ENCODE results near the gene WDR6. TPM values are rescaled to one million over a fixed set of nuclear protein-coding genes. Genes with fewer than 3 reads are reported as not detected.

WDR6 gene
- total RNA-seq, 3 donors from 2014 or later (not counting 1 experiment from before 2014, with no cell fraction given): 113 to 167 (median 129) TPM

DNA sequence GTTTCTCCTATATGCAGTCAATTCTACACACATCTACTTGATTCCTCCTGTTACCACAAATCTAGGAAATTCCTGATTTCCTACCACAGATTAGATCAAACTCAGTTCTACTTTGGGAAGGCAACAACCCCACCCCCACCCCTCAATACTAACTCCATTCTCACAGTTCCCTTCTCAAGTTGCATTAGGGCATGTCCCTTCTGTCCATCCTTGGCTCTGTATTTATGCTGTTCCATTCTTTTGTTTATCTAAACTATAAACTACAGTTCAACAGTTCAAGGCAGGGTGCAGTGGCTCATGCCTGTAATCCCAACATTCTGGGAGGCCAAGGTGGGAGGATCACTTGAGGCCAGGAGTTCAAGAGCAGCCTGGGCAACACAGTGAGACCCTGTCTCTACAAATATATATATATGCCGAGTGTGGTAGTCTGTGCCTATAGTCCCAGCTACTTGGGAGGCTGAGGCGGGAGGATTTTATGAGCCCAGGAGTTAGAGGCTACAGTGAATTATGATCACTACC, 47.2 kb downstream of the WDR6 start:
- Mint-ChIP-seq H3K27ac (peak overlapping the region; percentile 36 to 42), H3K27me3 (ENCODE audit: low read depth in 2 of 2) (no peaks in the 10 kb centered on the region), H3K36me3 (peaks cover 8% of the 10 kb centered on the region), H3K4me3 (no peak overlapping the region), H3K9me3 (no peaks in the 10 kb centered on the region), H3K4me1 (peaks cover 15 to 18% of the 10 kb centered on the region in 2 donors)
- H3K4me3 ChIP-seq (ENCODE audit: low read length): no peak overlapping the region
- DNase-seq (no peak), ATAC-seq (no peak)
- H3K36me3 ChIP-seq (ENCODE audit: control insufficient read depth, insufficient read depth, low read length): peaks cover 45% of the 10 kb centered on the region
- H3K27ac ChIP-seq (ENCODE audit: low read length): no peak overlapping the region
- intact Hi-C loops (cut with micrococcal nuclease): no loop called here
- WGBS (ENCODE audit: insufficient coverage): 100% methylated on average over 2 of the region's 2 CpGs
- H3K9me3 ChIP-seq (ENCODE audit: control insufficient read depth, insufficient read depth, low read length): no peaks in the 10 kb centered on the region
- no peak for TF ChIP-seq CTCF (IDR thresholded peaks at IDR 0.05)
- no peaks in the 10 kb centered on the region for H3K27me3 ChIP-seq (ENCODE audit: control insufficient read depth, insufficient read depth, low read length)
- no peaks in the 10 kb centered on the region for H3K4me1 ChIP-seq (ENCODE audit: control insufficient read depth, insufficient read depth, low read length)

- peak in 2 of 3 donors; percentile 13 to 17 for ATAC-seq
- no peaks in the 10 kb centered on the region for H3K9me3 Mint-ChIP-seq
- no peaks in the 10 kb centered on the region for H3K4me1 ChIP-seq (ENCODE audit: control insufficient read depth, insufficient read depth, low read length)
- no peaks in the 10 kb centered on the region for H3K27me3 ChIP-seq (ENCODE audit: control insufficient read depth, insufficient read depth, low read length)
- intact Hi-C loops (cut with micrococcal nuclease): no loop called here
- H3K4me3 ChIP-seq (ENCODE audit: low read length): no peak overlapping the region
- no peak overlapping the region for H3K4me3 Mint-ChIP-seq
- WGBS (ENCODE audit: insufficient coverage): 98% methylated on average over 10 of the region's 10 CpGs
- no peak for TF ChIP-seq CTCF (IDR thresholded peaks at IDR 0.05)
- peaks cover 8% of the 10 kb centered on the region for H3K36me3 Mint-ChIP-seq
- H3K27ac Mint-ChIP-seq: no peak overlapping the region
- H3K27ac ChIP-seq (ENCODE audit: low read length): no peak overlapping the region
- DNase-seq: no peak
- peaks cover 44% of the 10 kb centered on the region for H3K36me3 ChIP-seq (ENCODE audit: control insufficient read depth, insufficient read depth, low read length)
- no peaks in the 10 kb centered on the region for H3K27me3 Mint-ChIP-seq (ENCODE audit: low read depth in 2 of 2)
- H3K4me1 Mint-ChIP-seq: peaks cover under 1 to 8% of the 10 kb centered on the region in 2 donors
- no peaks in the 10 kb centered on the region for H3K9me3 ChIP-seq (ENCODE audit: control insufficient read depth, insufficient read depth, low read length)
Measured at GRCh38 chr3:49057268-49057667, 50.1 kb downstream of the WDR6 start.

GRCh38 chr3:49058011-49058410, 50.8 kb downstream of the WDR6 start:
- Mint-ChIP-seq H3K9me3 (no peaks in the 10 kb centered on the region), H3K27ac (no peak overlapping the region), H3K4me1 (peaks cover 0 to 4% of the 10 kb centered on the region in 2 donors), H3K27me3 (ENCODE audit: low read depth in 2 of 2) (no peaks in the 10 kb centered on the region), H3K4me3 (no peak overlapping the region), H3K36me3 (peaks cover 8% of the 10 kb centered on the region)
- Histone ChIP-seq H3K9me3 (ENCODE audit: control insufficient read depth, insufficient read depth, low read length) (no peaks in the 10 kb centered on the region), H3K4me3 (ENCODE audit: low read length) (no peak overlapping the region), H3K27me3 (ENCODE audit: control insufficient read depth, insufficient read depth, low read length) (no peaks in the 10 kb centered on the region), H3K27ac (ENCODE audit: low read length) (no peak overlapping the region), H3K36me3 (ENCODE audit: control insufficient read depth, insufficient read depth, low read length) (peaks cover 42% of the 10 kb centered on the region), H3K4me1 (ENCODE audit: control insufficient read depth, insufficient read depth, low read length) (no peaks in the 10 kb centered on the region)
- WGBS (ENCODE audit: insufficient coverage): 96% methylated on average over 7 of the region's 7 CpGs
- TF ChIP-seq CTCF (IDR thresholded peaks at IDR 0.05): no peak
- intact Hi-C loops (cut with micrococcal nuclease): no loop called here
- DNase-seq: no peak
- no peak for ATAC-seq

Other genes with a start within 250 kb of the WDR6 start
- gene PRKAR2A, start 159.5 kb upstream of the WDR6 start, total RNA-seq: 10 to 100 TPM; 40.5 to 43.5 (median 42.7) TPM
- gene SLC25A20, start 108.5 kb upstream of the WDR6 start, total RNA-seq: 10 to 100 TPM; 29.5 to 64.0 (median 48.3) TPM
- gene ARIH2, start 88.5 kb upstream of the WDR6 start, total RNA-seq: 100 to 1,000 TPM; 239 to 291 (median 243) TPM
- 10 to 100 TPM; 28.8 to 31.3 (median 30.6) TPM for gene P4HTM, start 17.1 kb upstream of the WDR6 start, total RNA-seq
- gene DALRD3, start 11.2 kb downstream of the WDR6 start, total RNA-seq: 10 to 100 TPM; 16.8 to 20.1 (median 18.0) TPM
- 10 to 100 TPM; 51.0 to 72.9 (median 66.1) TPM for gene NDUFAF3, start 14.7 kb downstream of the WDR6 start, total RNA-seq
- gene IMPDH2, start 22.0 kb downstream of the WDR6 start, total RNA-seq: 10 to 100 TPM; 45.6 to 85.7 (median 50.0) TPM
- gene QRICH1, start 86.7 kb downstream of the WDR6 start, total RNA-seq: 100 to 1,000 TPM; 220 to 230 (median 227) TPM
- gene QARS1, start 97.4 kb downstream of the WDR6 start, total RNA-seq: 100 to 1,000 TPM; 250 to 280 (median 258) TPM
- gene USP19, start 113.4 kb downstream of the WDR6 start, total RNA-seq: 10 to 100 TPM; 68.6 to 71.5 (median 68.6) TPM
- 1 to 10 TPM in 2 of 3 donors, under 1 TPM in 1; 0.75 to 1.7 (median 1.2) TPM for gene LAMB2, start 125.7 kb downstream of the WDR6 start, total RNA-seq
- 10 to 100 TPM; 13.8 to 20.6 (median 15.6) TPM for gene CCDC71, start 158.9 kb downstream of the WDR6 start, total RNA-seq
- 1 to 10 TPM; 2.4 to 7.0 (median 3.5) TPM for gene KLHDC8B, start 164.2 kb downstream of the WDR6 start, total RNA-seq

All from natural killer cell (primary cell).